ENCODE results near the gene NR0B1. TPM values are rescaled to one million over a fixed set of nuclear protein-coding genes. Genes with fewer than 3 reads are reported as not detected.
A peak's percentile ranks its signal among the peaks of the same experiment; 100 is the strongest.

The NR0B1 gene
- total and polyA plus RNA-seq, 2 experiments from 2014 or later: 0.26 to 0.45 TPM

DNA sequence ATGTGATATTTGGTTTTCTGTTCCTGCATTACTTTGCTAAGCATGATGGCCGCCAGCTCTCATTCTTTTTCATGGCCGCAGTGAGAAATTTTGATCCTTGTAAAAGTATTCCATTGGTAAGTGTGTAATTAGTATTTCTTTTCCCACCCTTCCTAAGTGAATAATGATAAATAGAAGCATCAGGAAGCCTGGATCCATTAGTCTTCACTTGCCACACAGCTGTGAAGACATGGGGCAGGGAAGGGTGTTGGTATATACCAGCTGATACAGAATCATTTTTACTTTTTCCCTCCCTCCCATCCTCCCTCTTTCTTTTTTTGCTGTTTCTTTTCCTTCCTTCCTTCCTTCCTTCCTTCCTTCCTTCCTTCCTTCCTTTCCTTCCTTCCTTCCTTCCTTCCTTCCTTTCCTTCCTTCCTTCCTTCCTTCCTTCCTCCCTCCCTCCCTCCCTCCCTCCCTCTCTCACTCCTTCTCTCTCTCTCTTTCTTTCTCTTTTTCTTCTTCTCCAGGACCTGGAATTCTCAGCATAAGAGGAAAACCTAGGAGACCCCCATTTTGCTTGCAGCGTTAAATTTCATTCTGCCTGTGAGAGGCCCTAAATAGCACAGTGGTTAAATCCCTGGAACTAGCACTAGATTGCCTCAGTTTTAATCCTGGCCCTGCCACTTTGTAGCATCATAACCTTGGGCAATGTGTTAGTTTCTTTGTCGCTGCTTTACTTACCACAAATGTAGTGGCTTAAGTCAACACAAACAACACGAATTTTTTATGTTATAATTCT is 1.4 kb upstream of the NR0B1 start:
- Histone ChIP-seq H4K20me1 (replicated peaks; ENCODE audit: insufficient read depth) (no peaks in the 10 kb centered on the region), H3K79me2 (replicated peaks; ENCODE audit: insufficient read depth) (no peaks in the 10 kb centered on the region), H3K4me2 (no peak overlapping the region), H3K36me3 (ENCODE audit: insufficient read depth) (no peaks in the 10 kb centered on the region), H3F3A (replicated peaks; ENCODE audit: low read depth) (no peaks in the 10 kb centered on the region), H3K4me1 (ENCODE audit: insufficient read depth) (no peaks in the 10 kb centered on the region), H3K27me3 (ENCODE audit: insufficient read depth) (peaks cover 46% of the 10 kb centered on the region), H3K27ac (ENCODE audit: low read depth) (no peak overlapping the region), H3K9me2 (ENCODE audit: insufficient read depth) (no peaks in the 10 kb centered on the region), H2AFZ (no peak overlapping the region), H3K4me3 (no peak overlapping the region)
- DNase-seq (ENCODE audit: low spot score) (no peak), ATAC-seq (no peak)
- Mint-ChIP-seq H3K27ac (no peak overlapping the region), H3K9me3 (no peaks in the 10 kb centered on the region), H3K36me3 (ENCODE audit: low read depth) (no peaks in the 10 kb centered on the region), H3K27me3 (ENCODE audit: insufficient read depth, low read depth, poor library complexity) (peaks cover 31% of the 10 kb centered on the region), H3K4me1 (no peaks in the 10 kb centered on the region), H3K4me3 (no peak overlapping the region)
- TF ChIP-seq JUNB (IDR thresholded peaks at IDR 0.05; ENCODE audit: unreplicated experiment): no peak

DNA sequence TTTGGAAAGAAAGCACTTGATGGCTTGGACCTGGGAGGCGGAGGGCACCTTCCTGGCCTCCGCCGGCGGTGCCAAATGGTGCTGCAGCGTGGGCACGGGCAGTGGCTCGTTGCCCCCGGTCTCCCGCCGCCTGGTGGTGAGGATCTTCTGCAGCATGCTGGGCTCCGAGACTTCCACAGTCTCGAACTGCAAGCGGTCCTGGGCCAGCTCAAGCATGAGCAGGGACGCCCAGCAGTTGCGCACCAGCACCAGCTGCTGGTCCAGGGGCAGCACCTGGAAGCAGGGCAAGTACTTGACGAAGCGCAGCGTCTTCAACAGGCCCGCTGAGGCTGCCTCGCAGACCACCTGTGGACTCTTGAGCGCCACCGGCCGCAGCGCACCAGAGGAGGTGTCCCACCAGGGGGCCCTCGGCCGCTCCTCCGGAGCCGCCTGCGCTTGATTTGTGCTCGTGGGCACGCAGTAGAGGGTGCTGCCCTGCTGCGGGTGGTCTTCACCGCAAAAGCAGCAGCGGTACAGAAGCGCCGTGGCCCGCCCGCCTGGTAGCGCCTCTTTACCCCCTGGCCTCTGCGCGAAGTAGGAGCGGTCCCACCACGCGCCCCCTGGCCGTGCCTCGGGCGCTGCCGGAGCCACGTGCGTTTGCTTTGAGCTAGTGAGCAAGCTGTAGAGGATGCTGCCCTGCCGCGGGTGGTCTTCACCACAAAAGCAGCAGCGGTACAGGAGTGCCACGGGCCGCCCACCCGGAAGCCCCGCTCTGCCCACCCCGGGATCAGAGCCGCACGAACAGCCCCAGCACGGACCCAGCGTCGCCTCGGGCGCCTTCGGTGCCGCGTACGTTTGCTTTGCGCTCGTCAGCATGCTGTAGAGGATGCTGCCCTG is 689 bp downstream of the NR0B1 start:
- Histone ChIP-seq H3K27me3 (ENCODE audit: insufficient read depth) (peaks cover 46% of the 10 kb centered on the region), H3K27ac (ENCODE audit: low read depth) (no peak overlapping the region), H4K20me1 (replicated peaks; ENCODE audit: insufficient read depth) (no peaks in the 10 kb centered on the region), H2AFZ (peak overlapping the region; percentile 69), H3K4me1 (ENCODE audit: insufficient read depth) (no peaks in the 10 kb centered on the region), H3K36me3 (ENCODE audit: insufficient read depth) (no peaks in the 10 kb centered on the region), H3F3A (replicated peaks; ENCODE audit: low read depth) (no peaks in the 10 kb centered on the region), H3K9me2 (ENCODE audit: insufficient read depth) (no peaks in the 10 kb centered on the region), H3K4me2 (peak overlapping the region; percentile 76), H3K4me3 (peak overlapping the region; percentile 53), H3K79me2 (replicated peaks; ENCODE audit: insufficient read depth) (no peaks in the 10 kb centered on the region)
- peak overlapping the region; percentile 59; the same call in 2 of the 3 replicates for H3K4me3 Mint-ChIP-seq
- H3K27me3 Mint-ChIP-seq (ENCODE audit: insufficient read depth, low read depth, poor library complexity): peaks cover 31% of the 10 kb centered on the region
- H3K27ac Mint-ChIP-seq: no peak overlapping the region
- no peak for TF ChIP-seq NANOG (IDR thresholded peaks at IDR 0.05; ENCODE audit: borderline replicate concordance)
- TF ChIP-seq, protein P1, sequence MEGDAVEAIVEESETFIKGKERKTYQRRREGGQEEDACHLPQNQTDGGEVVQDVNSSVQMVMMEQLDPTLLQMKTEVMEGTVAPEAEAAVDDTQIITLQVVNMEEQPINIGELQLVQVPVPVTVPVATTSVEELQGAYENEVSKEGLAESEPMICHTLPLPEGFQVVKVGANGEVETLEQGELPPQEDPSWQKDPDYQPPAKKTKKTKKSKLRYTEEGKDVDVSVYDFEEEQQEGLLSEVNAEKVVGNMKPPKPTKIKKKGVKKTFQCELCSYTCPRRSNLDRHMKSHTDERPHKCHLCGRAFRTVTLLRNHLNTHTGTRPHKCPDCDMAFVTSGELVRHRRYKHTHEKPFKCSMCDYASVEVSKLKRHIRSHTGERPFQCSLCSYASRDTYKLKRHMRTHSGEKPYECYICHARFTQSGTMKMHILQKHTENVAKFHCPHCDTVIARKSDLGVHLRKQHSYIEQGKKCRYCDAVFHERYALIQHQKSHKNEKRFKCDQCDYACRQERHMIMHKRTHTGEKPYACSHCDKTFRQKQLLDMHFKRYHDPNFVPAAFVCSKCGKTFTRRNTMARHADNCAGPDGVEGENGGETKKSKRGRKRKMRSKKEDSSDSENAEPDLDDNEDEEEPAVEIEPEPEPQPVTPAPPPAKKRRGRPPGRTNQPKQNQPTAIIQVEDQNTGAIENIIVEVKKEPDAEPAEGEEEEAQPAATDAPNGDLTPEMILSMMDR (conservative IDR thresholded peaks at IDR 0.05; ENCODE audit: low read depth in 2 of 2): peak; percentile 39 to 40; a peak in 3 of 4 replicates
- H3K4me1 Mint-ChIP-seq: peaks cover under 1% of the 10 kb centered on the region
- H3K9me3 Mint-ChIP-seq: no peaks in the 10 kb centered on the region
- H3K36me3 Mint-ChIP-seq (ENCODE audit: low read depth): no peaks in the 10 kb centered on the region
- ATAC-seq: peak; percentile 76
- DNase-seq (ENCODE audit: low spot score): peak; percentile 46

DNA sequence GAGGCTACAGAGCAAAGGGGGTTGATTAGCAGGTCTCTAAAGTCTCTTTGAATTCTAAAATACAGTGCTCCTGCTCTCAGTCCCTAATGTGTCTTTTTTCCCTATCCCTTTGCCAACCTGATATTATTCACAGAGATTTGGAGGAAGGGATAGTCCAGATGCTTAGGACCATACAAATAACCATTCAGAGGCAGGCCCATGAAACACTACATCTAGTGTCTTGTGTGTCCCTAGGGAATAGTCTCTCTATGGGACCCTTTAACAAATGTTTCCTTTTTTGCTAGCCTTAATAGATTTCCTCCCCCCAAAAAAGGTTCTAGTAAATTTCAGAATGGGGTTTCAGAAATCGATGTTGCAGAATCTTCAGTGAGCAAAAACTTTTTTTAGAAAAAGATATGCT is 1.7 kb downstream of the NR0B1 start:
- Histone ChIP-seq H3K79me2 (replicated peaks; ENCODE audit: insufficient read depth) (no peaks in the 10 kb centered on the region), H3K27me3 (ENCODE audit: insufficient read depth) (peaks cover 46% of the 10 kb centered on the region), H3K4me2 (no peak overlapping the region), H2AFZ (no peak overlapping the region), H3K36me3 (ENCODE audit: insufficient read depth) (no peaks in the 10 kb centered on the region), H3K4me1 (ENCODE audit: insufficient read depth) (no peaks in the 10 kb centered on the region), H3K9me2 (ENCODE audit: insufficient read depth) (no peaks in the 10 kb centered on the region), H3K27ac (ENCODE audit: low read depth) (no peak overlapping the region), H3K4me3 (no peak overlapping the region), H3F3A (replicated peaks; ENCODE audit: low read depth) (no peaks in the 10 kb centered on the region), H4K20me1 (replicated peaks; ENCODE audit: insufficient read depth) (no peaks in the 10 kb centered on the region)
- Mint-ChIP-seq H3K4me3 (peak overlapping the region; percentile 45; the same call in 1 of the 3 replicates), H3K27me3 (ENCODE audit: insufficient read depth, low read depth, poor library complexity) (peaks cover 31% of the 10 kb centered on the region), H3K27ac (no peak overlapping the region), H3K4me1 (peaks cover 11% of the 10 kb centered on the region), H3K36me3 (ENCODE audit: low read depth) (no peaks in the 10 kb centered on the region), H3K9me3 (no peaks in the 10 kb centered on the region)
- no peak for ATAC-seq
- DNase-seq (ENCODE audit: low spot score): no peak
- TF ChIP-seq EZH2 (IDR thresholded peaks at IDR 0.05; ENCODE audit: low read depth, unreplicated experiment): no peak
- no peak for TF ChIP-seq NANOG (IDR thresholded peaks at IDR 0.05; ENCODE audit: borderline replicate concordance)
- TF ChIP-seq ZNF114 (CRISPR knock-in tag; IDR thresholded peaks at IDR 0.05): no peak
- TF ChIP-seq JUNB (IDR thresholded peaks at IDR 0.05; ENCODE audit: unreplicated experiment): no peak
- TF ChIP-seq ZNF331 (CRISPR knock-in tag; IDR thresholded peaks at IDR 0.05; ENCODE audit: low read depth): no peak
- no peak for TF ChIP-seq POLR2AphosphoS5 (IDR thresholded peaks at IDR 0.05; ENCODE audit: low read depth)
- TF ChIP-seq, protein P2, sequence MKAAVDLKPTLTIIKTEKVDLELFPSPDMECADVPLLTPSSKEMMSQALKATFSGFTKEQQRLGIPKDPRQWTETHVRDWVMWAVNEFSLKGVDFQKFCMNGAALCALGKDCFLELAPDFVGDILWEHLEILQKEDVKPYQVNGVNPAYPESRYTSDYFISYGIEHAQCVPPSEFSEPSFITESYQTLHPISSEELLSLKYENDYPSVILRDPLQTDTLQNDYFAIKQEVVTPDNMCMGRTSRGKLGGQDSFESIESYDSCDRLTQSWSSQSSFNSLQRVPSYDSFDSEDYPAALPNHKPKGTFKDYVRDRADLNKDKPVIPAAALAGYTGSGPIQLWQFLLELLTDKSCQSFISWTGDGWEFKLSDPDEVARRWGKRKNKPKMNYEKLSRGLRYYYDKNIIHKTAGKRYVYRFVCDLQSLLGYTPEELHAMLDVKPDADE (IDR thresholded peaks at IDR 0.05): no peak
- TF ChIP-seq, protein P3, sequence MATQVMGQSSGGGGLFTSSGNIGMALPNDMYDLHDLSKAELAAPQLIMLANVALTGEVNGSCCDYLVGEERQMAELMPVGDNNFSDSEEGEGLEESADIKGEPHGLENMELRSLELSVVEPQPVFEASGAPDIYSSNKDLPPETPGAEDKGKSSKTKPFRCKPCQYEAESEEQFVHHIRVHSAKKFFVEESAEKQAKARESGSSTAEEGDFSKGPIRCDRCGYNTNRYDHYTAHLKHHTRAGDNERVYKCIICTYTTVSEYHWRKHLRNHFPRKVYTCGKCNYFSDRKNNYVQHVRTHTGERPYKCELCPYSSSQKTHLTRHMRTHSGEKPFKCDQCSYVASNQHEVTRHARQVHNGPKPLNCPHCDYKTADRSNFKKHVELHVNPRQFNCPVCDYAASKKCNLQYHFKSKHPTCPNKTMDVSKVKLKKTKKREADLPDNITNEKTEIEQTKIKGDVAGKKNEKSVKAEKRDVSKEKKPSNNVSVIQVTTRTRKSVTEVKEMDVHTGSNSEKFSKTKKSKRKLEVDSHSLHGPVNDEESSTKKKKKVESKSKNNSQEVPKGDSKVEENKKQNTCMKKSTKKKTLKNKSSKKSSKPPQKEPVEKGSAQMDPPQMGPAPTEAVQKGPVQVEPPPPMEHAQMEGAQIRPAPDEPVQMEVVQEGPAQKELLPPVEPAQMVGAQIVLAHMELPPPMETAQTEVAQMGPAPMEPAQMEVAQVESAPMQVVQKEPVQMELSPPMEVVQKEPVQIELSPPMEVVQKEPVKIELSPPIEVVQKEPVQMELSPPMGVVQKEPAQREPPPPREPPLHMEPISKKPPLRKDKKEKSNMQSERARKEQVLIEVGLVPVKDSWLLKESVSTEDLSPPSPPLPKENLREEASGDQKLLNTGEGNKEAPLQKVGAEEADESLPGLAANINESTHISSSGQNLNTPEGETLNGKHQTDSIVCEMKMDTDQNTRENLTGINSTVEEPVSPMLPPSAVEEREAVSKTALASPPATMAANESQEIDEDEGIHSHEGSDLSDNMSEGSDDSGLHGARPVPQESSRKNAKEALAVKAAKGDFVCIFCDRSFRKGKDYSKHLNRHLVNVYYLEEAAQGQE (IDR thresholded peaks at IDR 0.05; ENCODE audit: unreplicated experiment): no peak
- TF ChIP-seq CREB1 (CRISPR knock-in tag; IDR thresholded peaks at IDR 0.05; ENCODE audit: low read depth): no peak

Data from GM23338 (cell line).